H9 (cell line): ENCODE data around the gene ANKS1B. TPM values are rescaled to one million over a fixed set of nuclear protein-coding genes. Genes with fewer than 3 reads are reported as not detected.

Experiments used
- DNase-seq: peaks from one replicate; pipeline ENCODE4 v3.0.0-alpha.2; 2017
- H2AFZ ChIP-seq: one replicate; pipeline ENCODE4 v1.6.1; 2013; ENCODE audit warnings: mild to moderate bottlenecking, low read length, control low read depth, moderate library complexity
- H2AK5ac ChIP-seq: 2 replicates; pipeline ENCODE4 v1.6.1; 2013; ENCODE audit warnings: low read length, control low read depth, mixed read lengths; ENCODE audit not compliant: insufficient read length
- H2BK120ac ChIP-seq: one replicate; pipeline ENCODE4 v1.6.1; 2013; ENCODE audit warnings: low read depth, mild to moderate bottlenecking, low read length, control low read depth, inconsistent platforms; ENCODE audit not compliant: poor library complexity, severe bottlenecking
- H2BK12ac ChIP-seq: 2 replicates; pipeline ENCODE4 v1.6.1; 2013; ENCODE audit warnings: low read length, control low read depth, mixed read lengths, low read depth; ENCODE audit not compliant: insufficient read length
- H2BK15ac ChIP-seq: 2 replicates; pipeline ENCODE4 v1.6.1; 2013; ENCODE audit warnings: low read depth, low read length, control low read depth
- H2BK20ac ChIP-seq: one replicate; pipeline ENCODE4 v1.6.1; 2013; ENCODE audit warnings: low read depth, mild to moderate bottlenecking, low read length, control low read depth, inconsistent platforms; ENCODE audit not compliant: poor library complexity, severe bottlenecking
- H2BK5ac ChIP-seq: 2 replicates; pipeline ENCODE4 v1.6.1; 2013; ENCODE audit warnings: low read length, control low read depth, mixed read lengths; ENCODE audit not compliant: insufficient read length
- H3K14ac ChIP-seq: 2 replicates; pipeline ENCODE4 v1.6.1; 2013; ENCODE audit warnings: low read length, control low read depth; ENCODE audit not compliant: insufficient read depth
- H3K18ac ChIP-seq: 2 replicates; pipeline ENCODE4 v1.6.1; 2013; ENCODE audit warnings: low read depth, mild to moderate bottlenecking, mixed read lengths, low read length, control low read depth; ENCODE audit not compliant: insufficient read length
- H3K23ac ChIP-seq: 2 replicates; pipeline ENCODE4 v1.6.1; 2013; ENCODE audit warnings: low read length, control low read depth, mixed read lengths, low read depth; ENCODE audit not compliant: insufficient read length
- H3K23me2 ChIP-seq: 2 replicates; pipeline ENCODE4 v1.6.1; 2013; ENCODE audit warnings: low read depth, mild to moderate bottlenecking, mixed read lengths, low read length, control low read depth; ENCODE audit not compliant: insufficient read length, poor library complexity, severe bottlenecking
- H3K27ac ChIP-seq: 2 replicates; pipeline ENCODE4 v1.5.1; 2013; ENCODE audit warnings: low read length, control low read depth, mixed read lengths, low read depth; ENCODE audit not compliant: insufficient read length
- H3K27me3 ChIP-seq: 2 replicates; pipeline ENCODE4 v1.6.1; 2013; ENCODE audit warnings: low read length, control low read depth, inconsistent platforms; ENCODE audit not compliant: insufficient read depth
- H3K4ac ChIP-seq: 2 replicates; pipeline ENCODE4 v1.6.1; 2013; ENCODE audit warnings: low read depth, mild to moderate bottlenecking, control low read depth, inconsistent platforms, low read length, moderate library complexity
- H3K4me1 ChIP-seq: 2 replicates; pipeline ENCODE4 v1.6.1; 2013; ENCODE audit warnings: low read length, control low read depth, inconsistent platforms; ENCODE audit not compliant: insufficient read depth
- H3K4me2 ChIP-seq: 2 replicates; pipeline ENCODE4 v1.6.1; 2013; ENCODE audit warnings: low read length, control low read depth, mixed read lengths; ENCODE audit not compliant: insufficient read length, insufficient read depth
- H3K56ac ChIP-seq: 2 replicates; pipeline ENCODE4 v1.6.1; 2013; ENCODE audit warnings: low read depth, mild to moderate bottlenecking, mixed read lengths, low read length, control low read depth; ENCODE audit not compliant: insufficient read length
- H3K79me1 ChIP-seq: 2 replicates; pipeline ENCODE4 v1.6.1; 2013; ENCODE audit warnings: low read depth, mild to moderate bottlenecking, moderate library complexity, low read length, control low read depth, inconsistent platforms; ENCODE audit not compliant: insufficient read depth, poor library complexity, severe bottlenecking
- H3K79me2 ChIP-seq: 2 replicates; pipeline ENCODE4 v1.6.1; 2013; ENCODE audit warnings: low read length, control low read depth, inconsistent platforms; ENCODE audit not compliant: insufficient read depth
- H3K9ac ChIP-seq: 2 replicates; pipeline ENCODE4 v1.6.1; 2013; ENCODE audit warnings: low read length, control low read depth, mixed read lengths; ENCODE audit not compliant: insufficient read length; ENCODE audit errors: extremely low read depth
- H3K9me3 ChIP-seq: one replicate; pipeline ENCODE4 v1.6.1; 2013; ENCODE audit warnings: low read depth, low read length, inconsistent platforms; ENCODE audit not compliant: control insufficient read depth
- H3T11ph ChIP-seq: one replicate; pipeline ENCODE4 v1.6.1; 2013; ENCODE audit warnings: mild to moderate bottlenecking, low read length, control low read depth, inconsistent platforms
- H4K20me1 ChIP-seq: one replicate; pipeline ENCODE4 v1.6.1; 2013; ENCODE audit not compliant: control insufficient read depth, insufficient read length, insufficient read depth
- H4K5ac ChIP-seq: 2 replicates; pipeline ENCODE4 v1.6.1; 2013; ENCODE audit warnings: low read depth, mild to moderate bottlenecking, mixed read lengths, low read length, control low read depth; ENCODE audit not compliant: insufficient read length
- H4K8ac ChIP-seq: replicated peaks from 2 replicates; pipeline ENCODE4 v1.6.1; 2013; ENCODE audit warnings: low read length, control low read depth, mixed read lengths, low read depth; ENCODE audit not compliant: insufficient read length
- H4K91ac ChIP-seq: 2 replicates; pipeline ENCODE4 v1.6.1; 2013; ENCODE audit warnings: low read depth, mild to moderate bottlenecking, moderate library complexity, mixed read lengths, low read length, control low read depth; ENCODE audit not compliant: insufficient read length
- H3K27ac Mint-ChIP-seq, 3 experiments: 2 replicates in 2 of 3; 3 replicates in 1 of 3; pipeline ENCODE4 v1.8.0; 2020 to 2021; ENCODE audit warnings: mixed read lengths in 3 of 3, mild to moderate bottlenecking in 1 of 3, moderate library complexity in 1 of 3
- H3K27me3 Mint-ChIP-seq: 2 replicates; pipeline ENCODE4 v1.8.0; 2021; ENCODE audit warnings: low read depth, mild to moderate bottlenecking, moderate library complexity, mixed read lengths
- H3K36me3 Mint-ChIP-seq, 3 experiments: 2 replicates in 2 of 3; 3 replicates in 1 of 3; pipeline ENCODE4 v1.8.0; 2020 to 2021; ENCODE audit warnings: low read depth in 3 of 3, mixed read lengths in 3 of 3; ENCODE audit not compliant: insufficient read depth in 1 of 3
- H3K4me1 Mint-ChIP-seq, 2 experiments: 2 replicates each; pipeline ENCODE4 v1.8.0; 2020; ENCODE audit warnings: mixed read lengths in 2 of 2
- H3K4me3 Mint-ChIP-seq, 2 experiments: 2 replicates in 1 of 2; 3 replicates in 1 of 2; pipeline ENCODE4 v1.8.0; 2020 to 2021; ENCODE audit warnings: mild to moderate bottlenecking in 2 of 2, mixed read lengths in 2 of 2, moderate library complexity in 1 of 2
- H3K9me3 Mint-ChIP-seq, 2 experiments: 2 replicates in 1 of 2; 3 replicates in 1 of 2; pipeline ENCODE4 v1.8.0; 2020; ENCODE audit warnings: mild to moderate bottlenecking in 2 of 2, mixed read lengths in 2 of 2, moderate library complexity in 1 of 2
- WGBS: extraction: QIAGEN DNeasy Blood & Tissue Kit; methylation state at CpG from one replicate; pipeline ENCODE4 v1.1.7; 2013; ENCODE audit warnings: missing lambda C conversion rate, low lambda C conversion rate, mixed read lengths; ENCODE audit not compliant: insufficient read length; ENCODE audit errors: extremely low coverage; 5-methylcytosine and 5-hydroxymethylcytosine counted together
- total RNA-seq: library from RNA; stranded (reverse); gene quantifications from 2 replicates; pipeline ENCODE4 v1.2.1, GENCODE V29; 2021
- TF ChIP-seq, protein P1 (sequence below): fragments of 200-600 bp; sonication (generic); conservative IDR thresholded peaks from 3 replicates; pipeline ENCODE4 v1.8.0; 2021; ENCODE audit warnings: antibody characterized with exemption, mild to moderate bottlenecking

ANKS1B gene
- total RNA-seq, 1 experiment from 2014 or later, result 4.1 TPM

DNA sequence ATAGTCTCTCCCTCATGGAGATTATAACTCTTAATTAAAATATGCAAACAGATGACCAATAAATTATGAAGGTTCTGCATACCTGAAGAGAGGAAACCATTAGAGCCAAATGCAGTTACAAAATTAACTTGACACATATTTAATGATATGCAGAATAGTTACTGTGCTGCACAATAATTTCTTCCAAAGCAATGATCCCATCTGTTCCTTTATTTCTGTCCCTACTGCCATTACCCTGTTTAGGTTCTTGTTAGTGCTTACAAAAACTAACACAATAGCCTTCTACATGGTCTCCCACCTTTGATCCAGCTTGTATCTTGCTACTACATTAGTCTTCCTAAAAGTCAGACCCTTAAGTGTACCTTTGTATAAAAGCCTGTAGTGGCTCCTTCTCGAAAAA lies 928.5 kb downstream of the ANKS1B start:
- Histone ChIP-seq H3K18ac (no peak overlapping the region), H3K27me3 (no peaks in the 10 kb centered on the region), H3T11ph (no peak overlapping the region), H2BK12ac (no peak overlapping the region), H3K9ac (no peak overlapping the region), H3K79me2 (no peaks in the 10 kb centered on the region), H3K4me1 (peaks cover 1% of the 10 kb centered on the region; the same call in 1 of the 2 replicates), H2BK120ac (no peak overlapping the region), H3K14ac (no peak overlapping the region), H4K5ac (no peak overlapping the region), H2BK15ac (no peak overlapping the region), H3K79me1 (no peaks in the 10 kb centered on the region), H4K8ac (no peak overlapping the region), H3K4ac (no peak overlapping the region), H2BK5ac (no peak overlapping the region), H3K27ac (no peak overlapping the region), H2AFZ (no peak overlapping the region), H3K4me2 (no peak overlapping the region), H3K23ac (no peak overlapping the region), H2AK5ac (no peak overlapping the region), H2BK20ac (no peak overlapping the region), H3K56ac (no peak overlapping the region), H4K91ac (no peak overlapping the region), H3K9me3 (no peaks in the 10 kb centered on the region), H3K23me2 (no peaks in the 10 kb centered on the region), H4K20me1 (no peaks in the 10 kb centered on the region)
- Mint-ChIP-seq H3K9me3 (no peaks in the 10 kb centered on the region), H3K36me3 (no peaks in the 10 kb centered on the region), H3K4me1 (peaks cover 2 to 3% of the 10 kb centered on the region in 2 experiments; a peak in 2 of 4 replicates), H3K27ac (no peak overlapping the region), H3K4me3 (no peak overlapping the region), H3K27me3 (no peaks in the 10 kb centered on the region)
- TF ChIP-seq, protein P1, sequence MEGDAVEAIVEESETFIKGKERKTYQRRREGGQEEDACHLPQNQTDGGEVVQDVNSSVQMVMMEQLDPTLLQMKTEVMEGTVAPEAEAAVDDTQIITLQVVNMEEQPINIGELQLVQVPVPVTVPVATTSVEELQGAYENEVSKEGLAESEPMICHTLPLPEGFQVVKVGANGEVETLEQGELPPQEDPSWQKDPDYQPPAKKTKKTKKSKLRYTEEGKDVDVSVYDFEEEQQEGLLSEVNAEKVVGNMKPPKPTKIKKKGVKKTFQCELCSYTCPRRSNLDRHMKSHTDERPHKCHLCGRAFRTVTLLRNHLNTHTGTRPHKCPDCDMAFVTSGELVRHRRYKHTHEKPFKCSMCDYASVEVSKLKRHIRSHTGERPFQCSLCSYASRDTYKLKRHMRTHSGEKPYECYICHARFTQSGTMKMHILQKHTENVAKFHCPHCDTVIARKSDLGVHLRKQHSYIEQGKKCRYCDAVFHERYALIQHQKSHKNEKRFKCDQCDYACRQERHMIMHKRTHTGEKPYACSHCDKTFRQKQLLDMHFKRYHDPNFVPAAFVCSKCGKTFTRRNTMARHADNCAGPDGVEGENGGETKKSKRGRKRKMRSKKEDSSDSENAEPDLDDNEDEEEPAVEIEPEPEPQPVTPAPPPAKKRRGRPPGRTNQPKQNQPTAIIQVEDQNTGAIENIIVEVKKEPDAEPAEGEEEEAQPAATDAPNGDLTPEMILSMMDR, result no peak
- DNase-seq, result no peak
- no CpG with 5 or more reads among the region's 1 CpG for WGBS
